H9 (cell line): Measurements from ENCODE around the gene ATG13. TPM values are rescaled to one million over a fixed set of nuclear protein-coding genes. Genes with fewer than 3 reads are reported as not detected.

Source experiments
- DNase-seq: peaks from one replicate; pipeline ENCODE4 v3.0.0-alpha.2; 2017
- H2AFZ ChIP-seq: one replicate; pipeline ENCODE4 v1.6.1; 2013; ENCODE audit warnings: mild to moderate bottlenecking, low read length, control low read depth, moderate library complexity
- H2AK5ac ChIP-seq: 2 replicates; pipeline ENCODE4 v1.6.1; 2013; ENCODE audit warnings: low read length, control low read depth, mixed read lengths; ENCODE audit not compliant: insufficient read length
- H2BK120ac ChIP-seq: one replicate; pipeline ENCODE4 v1.6.1; 2013; ENCODE audit warnings: low read depth, mild to moderate bottlenecking, low read length, control low read depth, inconsistent platforms; ENCODE audit not compliant: poor library complexity, severe bottlenecking
- H2BK12ac ChIP-seq: 2 replicates; pipeline ENCODE4 v1.6.1; 2013; ENCODE audit warnings: low read length, control low read depth, mixed read lengths, low read depth; ENCODE audit not compliant: insufficient read length
- H2BK15ac ChIP-seq: 2 replicates; pipeline ENCODE4 v1.6.1; 2013; ENCODE audit warnings: low read depth, low read length, control low read depth
- H2BK20ac ChIP-seq: one replicate; pipeline ENCODE4 v1.6.1; 2013; ENCODE audit warnings: low read depth, mild to moderate bottlenecking, low read length, control low read depth, inconsistent platforms; ENCODE audit not compliant: poor library complexity, severe bottlenecking
- H2BK5ac ChIP-seq: 2 replicates; pipeline ENCODE4 v1.6.1; 2013; ENCODE audit warnings: low read length, control low read depth, mixed read lengths; ENCODE audit not compliant: insufficient read length
- H3K14ac ChIP-seq: 2 replicates; pipeline ENCODE4 v1.6.1; 2013; ENCODE audit warnings: low read length, control low read depth; ENCODE audit not compliant: insufficient read depth
- H3K18ac ChIP-seq: 2 replicates; pipeline ENCODE4 v1.6.1; 2013; ENCODE audit warnings: low read depth, mild to moderate bottlenecking, mixed read lengths, low read length, control low read depth; ENCODE audit not compliant: insufficient read length
- H3K23ac ChIP-seq: 2 replicates; pipeline ENCODE4 v1.6.1; 2013; ENCODE audit warnings: low read length, control low read depth, mixed read lengths, low read depth; ENCODE audit not compliant: insufficient read length
- H3K23me2 ChIP-seq: 2 replicates; pipeline ENCODE4 v1.6.1; 2013; ENCODE audit warnings: low read depth, mild to moderate bottlenecking, mixed read lengths, low read length, control low read depth; ENCODE audit not compliant: insufficient read length, poor library complexity, severe bottlenecking
- H3K27ac ChIP-seq: 2 replicates; pipeline ENCODE4 v1.5.1; 2013; ENCODE audit warnings: low read length, control low read depth, mixed read lengths, low read depth; ENCODE audit not compliant: insufficient read length
- H3K27me3 ChIP-seq: 2 replicates; pipeline ENCODE4 v1.6.1; 2013; ENCODE audit warnings: low read length, control low read depth, inconsistent platforms; ENCODE audit not compliant: insufficient read depth
- H3K4ac ChIP-seq: 2 replicates; pipeline ENCODE4 v1.6.1; 2013; ENCODE audit warnings: low read depth, mild to moderate bottlenecking, control low read depth, inconsistent platforms, low read length, moderate library complexity
- H3K4me1 ChIP-seq: 2 replicates; pipeline ENCODE4 v1.6.1; 2013; ENCODE audit warnings: low read length, control low read depth, inconsistent platforms; ENCODE audit not compliant: insufficient read depth
- H3K4me2 ChIP-seq: 2 replicates; pipeline ENCODE4 v1.6.1; 2013; ENCODE audit warnings: low read length, control low read depth, mixed read lengths; ENCODE audit not compliant: insufficient read length, insufficient read depth
- H3K56ac ChIP-seq: 2 replicates; pipeline ENCODE4 v1.6.1; 2013; ENCODE audit warnings: low read depth, mild to moderate bottlenecking, mixed read lengths, low read length, control low read depth; ENCODE audit not compliant: insufficient read length
- H3K79me1 ChIP-seq: 2 replicates; pipeline ENCODE4 v1.6.1; 2013; ENCODE audit warnings: low read depth, mild to moderate bottlenecking, moderate library complexity, low read length, control low read depth, inconsistent platforms; ENCODE audit not compliant: insufficient read depth, poor library complexity, severe bottlenecking
- H3K79me2 ChIP-seq: 2 replicates; pipeline ENCODE4 v1.6.1; 2013; ENCODE audit warnings: low read length, control low read depth, inconsistent platforms; ENCODE audit not compliant: insufficient read depth
- H3K9ac ChIP-seq: 2 replicates; pipeline ENCODE4 v1.6.1; 2013; ENCODE audit warnings: low read length, control low read depth, mixed read lengths; ENCODE audit not compliant: insufficient read length; ENCODE audit errors: extremely low read depth
- H3K9me3 ChIP-seq: one replicate; pipeline ENCODE4 v1.6.1; 2013; ENCODE audit warnings: low read depth, low read length, inconsistent platforms; ENCODE audit not compliant: control insufficient read depth
- H3T11ph ChIP-seq: one replicate; pipeline ENCODE4 v1.6.1; 2013; ENCODE audit warnings: mild to moderate bottlenecking, low read length, control low read depth, inconsistent platforms
- H4K20me1 ChIP-seq: one replicate; pipeline ENCODE4 v1.6.1; 2013; ENCODE audit not compliant: control insufficient read depth, insufficient read length, insufficient read depth
- H4K5ac ChIP-seq: 2 replicates; pipeline ENCODE4 v1.6.1; 2013; ENCODE audit warnings: low read depth, mild to moderate bottlenecking, mixed read lengths, low read length, control low read depth; ENCODE audit not compliant: insufficient read length
- H4K8ac ChIP-seq: replicated peaks from 2 replicates; pipeline ENCODE4 v1.6.1; 2013; ENCODE audit warnings: low read length, control low read depth, mixed read lengths, low read depth; ENCODE audit not compliant: insufficient read length
- H4K91ac ChIP-seq: 2 replicates; pipeline ENCODE4 v1.6.1; 2013; ENCODE audit warnings: low read depth, mild to moderate bottlenecking, moderate library complexity, mixed read lengths, low read length, control low read depth; ENCODE audit not compliant: insufficient read length
- H3K27ac Mint-ChIP-seq, 3 experiments: 2 replicates in 2 of 3; 3 replicates in 1 of 3; pipeline ENCODE4 v1.8.0; 2020 to 2021; ENCODE audit warnings: mixed read lengths in 3 of 3, mild to moderate bottlenecking in 1 of 3, moderate library complexity in 1 of 3
- H3K27me3 Mint-ChIP-seq: 2 replicates; pipeline ENCODE4 v1.8.0; 2021; ENCODE audit warnings: low read depth, mild to moderate bottlenecking, moderate library complexity, mixed read lengths
- H3K36me3 Mint-ChIP-seq, 3 experiments: 2 replicates in 2 of 3; 3 replicates in 1 of 3; pipeline ENCODE4 v1.8.0; 2020 to 2021; ENCODE audit warnings: low read depth in 3 of 3, mixed read lengths in 3 of 3; ENCODE audit not compliant: insufficient read depth in 1 of 3
- H3K4me1 Mint-ChIP-seq, 2 experiments: 2 replicates each; pipeline ENCODE4 v1.8.0; 2020; ENCODE audit warnings: mixed read lengths in 2 of 2
- H3K4me3 Mint-ChIP-seq, 2 experiments: 2 replicates in 1 of 2; 3 replicates in 1 of 2; pipeline ENCODE4 v1.8.0; 2020 to 2021; ENCODE audit warnings: mild to moderate bottlenecking in 2 of 2, mixed read lengths in 2 of 2, moderate library complexity in 1 of 2
- H3K9me3 Mint-ChIP-seq, 2 experiments: 2 replicates in 1 of 2; 3 replicates in 1 of 2; pipeline ENCODE4 v1.8.0; 2020; ENCODE audit warnings: mild to moderate bottlenecking in 2 of 2, mixed read lengths in 2 of 2, moderate library complexity in 1 of 2
- WGBS: extraction: QIAGEN DNeasy Blood & Tissue Kit; methylation state at CpG from one replicate; pipeline ENCODE4 v1.1.7; 2013; ENCODE audit warnings: missing lambda C conversion rate, low lambda C conversion rate, mixed read lengths; ENCODE audit not compliant: insufficient read length; ENCODE audit errors: extremely low coverage; 5-methylcytosine and 5-hydroxymethylcytosine counted together
- total RNA-seq: library from RNA; stranded (reverse); gene quantifications from 2 replicates; pipeline ENCODE4 v1.2.1, GENCODE V29; 2021
- TF ChIP-seq, protein P1 (sequence below): fragments of 200-600 bp; sonication (generic); conservative IDR thresholded peaks from 3 replicates; pipeline ENCODE4 v1.8.0; 2021; ENCODE audit warnings: antibody characterized with exemption, mild to moderate bottlenecking

ATG13 gene
- total RNA-seq, 1 experiment from 2014 or later: 79.1 TPM

GRCh38 chr11:46678741-46679130 is 61.4 kb downstream of the ATG13 start:
- Histone ChIP-seq H3K4me2 (no peak overlapping the region), H3K18ac (no peak overlapping the region), H3K4ac (no peak overlapping the region), H2BK120ac (no peak overlapping the region), H4K8ac (no peak overlapping the region), H3K27ac (no peak overlapping the region), H3K27me3 (no peaks in the 10 kb centered on the region), H3K23ac (no peak overlapping the region), H2BK12ac (no peak overlapping the region), H3K9ac (no peak overlapping the region), H4K91ac (no peak overlapping the region), H3K79me2 (no peaks in the 10 kb centered on the region), H3K56ac (no peak overlapping the region), H2AFZ (no peak overlapping the region), H4K5ac (no peak overlapping the region), H3K4me1 (no peaks in the 10 kb centered on the region), H3K9me3 (no peaks in the 10 kb centered on the region), H3K79me1 (no peaks in the 10 kb centered on the region), H3K23me2 (no peaks in the 10 kb centered on the region), H3K14ac (no peak overlapping the region), H2BK15ac (no peak overlapping the region), H4K20me1 (no peaks in the 10 kb centered on the region), H2BK20ac (no peak overlapping the region), H2BK5ac (no peak overlapping the region), H3T11ph (no peak overlapping the region), H2AK5ac (no peak overlapping the region)
- peaks cover 0 to 15% (median 9%) of the 10 kb centered on the region in 3 experiments; a peak in 4 of 7 replicates for H3K36me3 Mint-ChIP-seq
- no peak for DNase-seq
- H3K4me1 Mint-ChIP-seq: peaks cover 14 to 16% of the 10 kb centered on the region in 2 experiments
- H3K27me3 Mint-ChIP-seq: no peaks in the 10 kb centered on the region; the same call in 1 of the 2 replicates
- no peaks in the 10 kb centered on the region for H3K9me3 Mint-ChIP-seq
- WGBS: no CpG with 5 or more reads among the region's 9 CpGs
- H3K4me3 Mint-ChIP-seq: no peak overlapping the region
- H3K27ac Mint-ChIP-seq: no peak overlapping the region; a peak in 1 of 7 replicates
- TF ChIP-seq, protein P1, sequence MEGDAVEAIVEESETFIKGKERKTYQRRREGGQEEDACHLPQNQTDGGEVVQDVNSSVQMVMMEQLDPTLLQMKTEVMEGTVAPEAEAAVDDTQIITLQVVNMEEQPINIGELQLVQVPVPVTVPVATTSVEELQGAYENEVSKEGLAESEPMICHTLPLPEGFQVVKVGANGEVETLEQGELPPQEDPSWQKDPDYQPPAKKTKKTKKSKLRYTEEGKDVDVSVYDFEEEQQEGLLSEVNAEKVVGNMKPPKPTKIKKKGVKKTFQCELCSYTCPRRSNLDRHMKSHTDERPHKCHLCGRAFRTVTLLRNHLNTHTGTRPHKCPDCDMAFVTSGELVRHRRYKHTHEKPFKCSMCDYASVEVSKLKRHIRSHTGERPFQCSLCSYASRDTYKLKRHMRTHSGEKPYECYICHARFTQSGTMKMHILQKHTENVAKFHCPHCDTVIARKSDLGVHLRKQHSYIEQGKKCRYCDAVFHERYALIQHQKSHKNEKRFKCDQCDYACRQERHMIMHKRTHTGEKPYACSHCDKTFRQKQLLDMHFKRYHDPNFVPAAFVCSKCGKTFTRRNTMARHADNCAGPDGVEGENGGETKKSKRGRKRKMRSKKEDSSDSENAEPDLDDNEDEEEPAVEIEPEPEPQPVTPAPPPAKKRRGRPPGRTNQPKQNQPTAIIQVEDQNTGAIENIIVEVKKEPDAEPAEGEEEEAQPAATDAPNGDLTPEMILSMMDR: no peak
